Ishikawa (cell line): Measurements from ENCODE around the gene TMEM120A.

ENCODE experiments used
- CEBPB ChIP-seq: IDR thresholded peaks from 2 replicates; pipeline ENCODE4 v1.6.1; 2012
- MAX ChIP-seq: IDR thresholded peaks from 2 replicates; pipeline ENCODE4 v1.6.1; 2012
- RAD21 ChIP-seq: IDR thresholded peaks from 2 replicates; pipeline ENCODE4 v1.6.1; 2012; ENCODE audit warnings: low read depth
- TAF1 ChIP-seq: IDR thresholded peaks from 2 replicates; pipeline ENCODE4 v1.6.1; 2012; ENCODE audit warnings: low read depth, mild to moderate bottlenecking
- TEAD4 ChIP-seq: IDR thresholded peaks from 2 replicates; pipeline ENCODE4 v1.6.1; 2012
- YY1 ChIP-seq: IDR thresholded peaks from 2 replicates; pipeline ENCODE4 v1.6.1; 2012; ENCODE audit warnings: low read depth
- TF ChIP-seq, protein P1 (sequence below): IDR thresholded peaks from 2 replicates; pipeline ENCODE4 v1.6.1; 2012; ENCODE audit warnings: low read depth, mild to moderate bottlenecking

DNA sequence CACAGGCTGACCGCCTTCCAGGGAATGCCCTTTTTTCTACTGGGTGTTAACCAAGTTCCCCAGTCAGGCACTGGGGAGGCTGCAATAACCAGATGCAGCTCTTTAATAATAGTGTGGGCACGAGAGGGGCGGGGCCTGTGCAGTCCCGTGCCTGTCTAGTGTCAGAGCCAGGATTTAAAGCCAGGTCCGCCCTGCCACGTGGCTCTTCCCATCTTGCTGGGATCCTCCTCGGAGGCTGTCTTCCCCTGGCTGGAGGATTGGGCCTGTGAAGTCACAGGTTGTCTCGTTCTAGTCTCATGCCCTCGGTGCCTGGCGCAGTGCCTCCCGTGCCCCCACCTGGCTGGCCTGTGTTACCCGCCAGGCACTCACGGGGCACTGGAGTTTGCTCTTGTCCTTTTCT, 25.2 kb downstream of the TMEM120A start:
- no peak for TF ChIP-seq TEAD4
- TF ChIP-seq, protein P1, sequence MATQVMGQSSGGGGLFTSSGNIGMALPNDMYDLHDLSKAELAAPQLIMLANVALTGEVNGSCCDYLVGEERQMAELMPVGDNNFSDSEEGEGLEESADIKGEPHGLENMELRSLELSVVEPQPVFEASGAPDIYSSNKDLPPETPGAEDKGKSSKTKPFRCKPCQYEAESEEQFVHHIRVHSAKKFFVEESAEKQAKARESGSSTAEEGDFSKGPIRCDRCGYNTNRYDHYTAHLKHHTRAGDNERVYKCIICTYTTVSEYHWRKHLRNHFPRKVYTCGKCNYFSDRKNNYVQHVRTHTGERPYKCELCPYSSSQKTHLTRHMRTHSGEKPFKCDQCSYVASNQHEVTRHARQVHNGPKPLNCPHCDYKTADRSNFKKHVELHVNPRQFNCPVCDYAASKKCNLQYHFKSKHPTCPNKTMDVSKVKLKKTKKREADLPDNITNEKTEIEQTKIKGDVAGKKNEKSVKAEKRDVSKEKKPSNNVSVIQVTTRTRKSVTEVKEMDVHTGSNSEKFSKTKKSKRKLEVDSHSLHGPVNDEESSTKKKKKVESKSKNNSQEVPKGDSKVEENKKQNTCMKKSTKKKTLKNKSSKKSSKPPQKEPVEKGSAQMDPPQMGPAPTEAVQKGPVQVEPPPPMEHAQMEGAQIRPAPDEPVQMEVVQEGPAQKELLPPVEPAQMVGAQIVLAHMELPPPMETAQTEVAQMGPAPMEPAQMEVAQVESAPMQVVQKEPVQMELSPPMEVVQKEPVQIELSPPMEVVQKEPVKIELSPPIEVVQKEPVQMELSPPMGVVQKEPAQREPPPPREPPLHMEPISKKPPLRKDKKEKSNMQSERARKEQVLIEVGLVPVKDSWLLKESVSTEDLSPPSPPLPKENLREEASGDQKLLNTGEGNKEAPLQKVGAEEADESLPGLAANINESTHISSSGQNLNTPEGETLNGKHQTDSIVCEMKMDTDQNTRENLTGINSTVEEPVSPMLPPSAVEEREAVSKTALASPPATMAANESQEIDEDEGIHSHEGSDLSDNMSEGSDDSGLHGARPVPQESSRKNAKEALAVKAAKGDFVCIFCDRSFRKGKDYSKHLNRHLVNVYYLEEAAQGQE, result no peak
- no peak for TF ChIP-seq TAF1
- no peak for TF ChIP-seq MAX
- TF ChIP-seq YY1, result no peak
- TF ChIP-seq RAD21, result no peak
- no peak for TF ChIP-seq CEBPB
